GM19035 (cell line): ENCODE data around the gene LPCAT3.
"Not testable (repeated sequence)": the region's sequence is repeated elsewhere in the genome, so short reads cannot be mapped to it uniquely, and the experiment has no call there.

Experiments
- ATAC-seq: cut with Tn5 transposase; IDR thresholded peaks from one replicate; pipeline ENCODE4 v1.9.1; 2021; ENCODE audit not compliant: unreplicated experiment

The LPCAT3 gene

DNA sequence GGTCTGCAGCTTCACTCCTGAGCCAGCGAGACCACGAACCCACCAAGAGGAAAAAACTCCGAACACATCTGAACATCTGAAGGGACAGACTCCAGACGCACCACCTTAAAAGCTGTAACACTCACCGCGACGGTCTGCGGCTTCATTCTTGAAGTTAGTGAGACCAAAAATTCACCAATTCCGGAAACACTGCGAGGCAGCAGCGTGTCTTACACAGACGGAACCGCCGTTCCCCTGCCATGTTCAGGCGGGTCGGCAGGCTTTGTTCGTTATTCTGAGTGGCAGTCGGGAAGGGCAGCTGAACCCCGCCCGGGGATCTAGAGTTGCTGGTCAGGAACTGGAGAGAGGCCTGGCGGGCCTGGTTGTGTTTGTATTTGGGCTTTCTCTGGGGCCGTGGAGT, 20.3 kb upstream of the LPCAT3 start:
- no peak for ATAC-seq

DNA sequence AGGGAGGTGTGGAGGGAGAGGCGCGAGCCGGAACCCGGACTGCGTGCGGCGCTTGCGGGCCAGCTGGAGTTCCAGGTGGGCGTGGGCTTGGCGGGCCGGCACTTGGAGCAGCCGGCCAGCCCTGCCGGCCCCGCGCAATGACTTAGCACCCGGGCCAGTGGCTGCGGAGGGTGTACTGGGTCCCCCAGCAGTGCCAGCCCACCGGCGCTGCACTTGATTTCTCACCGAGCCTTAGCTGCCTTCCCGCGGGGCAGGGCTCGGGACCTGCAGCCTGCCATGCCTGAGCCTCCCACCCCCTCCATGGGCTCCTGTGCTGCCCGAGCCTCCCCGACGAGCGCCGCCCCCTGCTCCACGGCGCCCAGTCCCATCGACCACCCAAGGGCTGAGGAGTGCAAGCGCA, 19.1 kb upstream of the LPCAT3 start:
- not testable (repeated sequence) for ATAC-seq

DNA sequence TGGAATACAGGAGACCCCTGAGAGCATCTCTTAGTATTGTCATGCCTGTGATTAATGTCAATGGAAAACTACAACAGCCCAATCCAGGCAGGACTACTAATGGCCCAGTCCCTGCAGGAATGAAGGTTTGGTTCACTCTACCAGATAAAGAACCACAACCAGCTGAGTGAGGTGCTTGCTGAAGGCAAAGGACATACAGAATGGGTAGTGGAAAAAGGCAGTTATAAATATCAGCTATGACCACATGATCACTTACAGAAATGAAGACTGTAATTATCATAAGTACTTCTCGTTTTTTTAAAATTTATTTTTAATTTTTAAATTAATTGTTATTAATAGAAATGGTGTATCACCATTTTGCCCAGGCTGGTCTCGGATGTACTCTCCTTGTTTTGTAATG, 17.2 kb upstream of the LPCAT3 start:
- ATAC-seq, result no peak

DNA sequence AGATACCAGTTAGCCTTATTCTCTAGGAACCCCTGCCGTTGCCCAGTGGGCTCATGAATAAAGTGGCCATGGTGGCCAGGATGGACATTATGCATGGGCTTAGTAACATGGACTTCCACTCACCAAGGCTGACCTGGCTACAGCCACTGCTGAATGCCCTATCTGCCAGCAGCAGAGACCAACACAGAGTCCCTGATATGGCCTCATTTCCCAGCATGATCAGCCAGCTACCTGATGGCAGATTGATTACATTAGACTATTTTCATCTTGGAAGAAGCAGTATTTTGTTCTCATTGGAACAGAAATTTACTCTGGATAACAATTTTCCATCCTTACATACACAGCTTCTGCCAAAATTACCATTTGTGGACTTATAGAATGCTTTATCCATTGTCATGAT, 16.2 kb upstream of the LPCAT3 start:
- no peak for ATAC-seq

DNA sequence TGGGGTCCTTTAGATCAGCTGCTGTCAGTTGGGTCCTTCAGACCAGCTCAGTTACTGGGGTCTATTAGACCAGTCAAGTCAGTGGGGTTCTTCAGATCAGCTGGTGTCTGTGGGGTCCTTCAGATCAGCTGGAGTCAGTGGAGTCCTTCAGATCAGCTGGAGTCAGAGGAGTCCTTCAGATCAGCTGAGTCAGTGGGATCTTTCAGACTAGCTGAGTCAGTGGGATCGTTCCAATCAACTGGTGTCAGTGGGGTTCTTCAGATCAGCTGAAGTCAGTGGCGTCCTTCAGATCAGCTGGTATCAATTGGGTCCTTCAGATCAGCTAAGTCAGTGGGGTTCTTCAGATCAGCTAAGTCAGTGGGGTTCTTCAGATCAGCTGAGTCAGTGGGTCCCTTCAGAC, 14.7 kb upstream of the LPCAT3 start:
- no peak for ATAC-seq

DNA sequence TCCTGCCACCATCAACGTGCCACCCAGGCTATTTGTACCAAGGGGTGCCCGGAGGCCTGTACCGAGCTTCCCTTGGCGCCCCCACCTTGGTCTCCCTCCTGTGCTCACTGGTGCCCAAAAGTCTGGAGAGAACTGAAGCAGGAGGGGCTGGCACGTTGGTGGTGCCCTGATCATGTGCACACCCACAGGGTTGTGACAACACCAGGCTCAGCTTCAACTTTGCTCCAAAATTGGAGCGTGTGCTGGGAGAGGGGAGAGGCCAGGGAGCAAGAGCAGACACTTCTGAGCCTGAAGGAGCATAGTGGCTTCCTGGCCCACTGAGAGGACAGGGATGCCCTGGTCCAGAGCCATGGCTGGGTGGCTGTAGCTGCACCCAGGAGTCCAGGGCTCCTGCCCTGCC, 13.0 kb upstream of the LPCAT3 start:
- no peak for ATAC-seq

DNA sequence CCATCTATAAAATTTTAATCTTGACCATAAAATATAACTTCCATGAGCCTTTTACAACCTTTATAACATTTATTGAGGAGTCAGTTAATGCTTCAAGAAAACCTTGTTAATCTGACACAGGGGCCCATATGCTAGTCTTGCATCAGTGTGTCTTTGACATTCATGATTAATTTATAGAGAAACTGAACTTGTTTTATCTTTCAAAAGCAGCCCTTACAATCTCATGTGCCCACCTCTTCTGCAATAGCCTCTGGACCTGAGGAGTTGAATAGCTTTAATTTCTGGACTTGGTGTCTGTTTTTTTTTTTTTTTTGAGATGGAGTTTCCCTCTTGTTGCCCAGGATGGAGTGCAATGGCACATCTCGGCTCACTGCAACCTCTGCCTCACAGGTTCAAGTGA, 8.6 kb upstream of the LPCAT3 start:
- ATAC-seq, result no peak

DNA sequence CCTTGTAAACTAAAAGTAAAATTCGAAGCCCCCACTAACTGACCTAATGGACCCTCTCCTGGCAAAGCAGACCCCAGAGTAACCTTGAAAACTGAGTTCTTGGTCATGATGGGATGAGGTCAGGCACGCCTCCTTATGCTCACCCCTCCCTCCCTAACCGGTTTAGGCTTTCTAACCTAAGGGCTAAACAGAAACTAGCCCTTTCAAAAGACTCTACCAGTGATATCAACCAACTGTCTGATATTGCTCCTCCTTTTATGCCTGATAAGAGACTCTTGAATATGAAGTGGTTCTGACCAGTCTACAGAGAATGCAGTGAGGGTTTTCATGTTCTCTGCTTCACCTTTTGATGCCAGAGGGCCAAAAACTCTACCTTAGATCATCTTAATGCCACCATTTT, 4.8 kb upstream of the LPCAT3 start:
- ATAC-seq, result no peak

DNA sequence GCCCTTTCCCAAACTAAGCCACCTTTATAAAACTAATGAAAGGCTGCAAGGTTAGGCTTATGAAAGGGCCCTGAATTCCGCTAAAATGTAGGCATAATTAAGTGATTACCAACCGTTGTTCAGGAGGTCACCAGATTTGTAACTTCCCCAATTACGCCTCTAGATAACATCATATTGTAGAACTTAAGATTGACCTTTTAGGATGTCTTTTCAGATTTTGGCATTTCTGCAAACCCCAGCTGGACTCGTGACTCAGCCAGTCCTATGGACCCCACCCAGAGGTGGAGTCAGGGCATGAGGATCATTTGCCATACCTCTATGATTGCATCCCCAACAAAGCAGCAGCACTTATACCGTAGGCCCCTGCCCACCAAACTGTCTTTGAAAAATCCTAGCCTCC, 3.7 kb upstream of the LPCAT3 start:
- ATAC-seq, result no peak

DNA sequence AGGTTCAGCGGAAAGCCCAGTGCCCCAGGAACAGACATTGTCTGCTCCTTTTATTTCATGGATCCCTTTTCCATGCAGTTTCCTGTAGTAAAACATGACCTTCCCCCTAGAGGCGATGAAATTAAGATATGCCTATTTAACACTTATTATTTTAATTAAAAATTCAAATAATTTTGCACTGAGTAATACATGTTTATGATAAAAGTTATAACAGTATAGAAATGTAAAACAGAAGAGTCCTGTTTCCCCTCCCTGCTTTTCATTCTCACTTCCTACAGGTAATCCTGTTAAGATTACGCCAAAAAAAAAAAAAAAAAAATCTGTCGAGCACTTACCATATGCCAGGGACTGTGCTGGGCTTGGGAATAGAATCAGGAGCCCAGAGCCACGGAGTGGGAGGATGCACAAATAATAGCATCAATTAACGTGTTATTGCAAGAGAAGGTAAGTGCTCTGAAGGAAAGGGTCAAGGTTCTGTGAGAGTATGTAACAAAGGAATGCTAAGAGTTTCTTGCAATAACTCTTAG, 830 bp upstream of the LPCAT3 start:
- no peak for ATAC-seq

DNA sequence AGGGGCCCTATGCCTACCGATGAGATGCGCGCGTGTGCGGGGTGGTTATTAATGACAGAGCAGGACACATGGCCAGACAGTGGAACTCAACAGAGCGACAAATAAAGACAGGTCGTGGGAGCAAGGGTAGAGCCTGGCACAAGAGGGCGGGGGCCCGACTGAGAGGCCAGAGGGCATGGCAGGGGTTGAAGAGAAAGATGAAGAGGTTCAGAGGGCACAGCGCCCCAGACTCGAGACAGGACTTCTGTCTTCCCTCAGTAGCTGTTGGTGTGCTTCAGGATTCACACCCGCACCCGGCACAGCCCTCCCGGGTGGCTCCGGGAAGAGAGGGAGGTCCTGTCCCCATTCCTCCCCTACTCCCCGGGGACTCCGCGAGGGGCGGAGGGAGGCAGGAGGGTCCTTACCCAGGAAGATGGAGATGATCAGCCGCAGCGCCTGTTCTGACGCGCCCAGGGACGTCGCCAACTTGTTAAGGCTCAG, 366 bp downstream of the LPCAT3 start:
- peak; percentile 9 for ATAC-seq

DNA sequence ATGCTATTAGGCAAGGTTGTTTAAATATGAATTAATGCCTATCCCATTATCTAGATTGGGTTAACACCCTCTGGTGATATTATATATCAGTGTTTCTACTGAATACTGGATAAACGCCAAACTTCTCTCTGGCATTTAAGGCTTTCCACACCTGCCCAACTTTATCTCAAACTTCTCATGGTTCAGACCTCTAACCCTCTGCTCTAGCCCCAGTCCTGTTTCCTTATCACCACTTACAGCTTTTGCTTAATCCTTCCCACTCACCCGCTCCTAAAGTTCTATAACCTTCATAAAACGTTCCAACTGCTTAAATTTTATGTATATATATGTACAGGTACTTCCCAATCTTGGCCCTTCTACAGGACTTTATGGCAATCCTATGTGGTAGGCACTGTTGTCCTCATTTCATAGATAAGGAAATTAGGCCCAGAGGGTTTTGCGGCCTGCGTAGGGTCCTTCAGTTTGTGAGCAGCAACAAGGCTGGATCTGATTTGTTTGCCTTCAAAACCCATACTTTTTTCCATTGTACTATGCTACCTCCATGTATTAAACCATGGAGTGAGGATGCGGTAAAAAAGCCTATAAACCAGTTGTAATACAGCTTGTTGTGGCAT, 1.2 kb downstream of the LPCAT3 start:
- ATAC-seq, result no peak

DNA sequence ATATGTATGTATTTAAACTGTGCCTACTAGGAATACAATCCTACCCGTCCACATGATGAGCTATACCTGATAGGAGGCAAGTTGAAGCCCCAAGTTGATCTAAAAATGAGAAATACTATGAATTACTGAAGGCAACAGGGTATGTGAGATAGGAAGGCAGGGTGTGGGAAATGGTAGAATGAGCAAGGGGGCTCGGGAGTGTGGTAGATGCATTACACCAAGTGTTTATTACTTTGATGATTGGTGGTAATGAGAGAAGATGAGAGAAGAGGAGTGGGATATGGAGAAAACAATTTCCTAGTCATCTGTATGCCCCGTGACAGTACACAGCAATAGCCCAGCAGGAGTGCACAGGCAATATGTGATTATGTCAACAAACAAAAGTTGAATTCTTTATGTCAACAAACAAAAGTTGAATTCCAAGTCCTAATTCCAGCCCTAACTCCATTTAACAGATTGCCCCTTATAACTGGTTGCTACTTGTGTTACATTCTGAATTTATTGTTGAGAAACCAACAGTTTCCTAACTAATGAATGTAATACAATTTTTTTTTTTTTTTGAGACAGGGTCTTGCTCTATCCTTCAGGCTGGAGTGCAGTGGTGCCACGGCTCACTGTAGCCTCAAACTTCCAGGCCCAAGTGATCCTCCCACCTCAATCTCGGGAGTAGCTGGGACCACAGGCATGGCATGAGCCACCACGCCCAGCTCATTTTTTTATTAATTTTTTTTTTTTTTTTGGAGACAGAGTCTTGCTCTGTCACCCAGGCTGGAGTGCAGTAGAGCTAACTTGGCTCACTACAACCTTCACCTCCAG, 2.5 kb downstream of the LPCAT3 start:
- no peak for ATAC-seq

DNA sequence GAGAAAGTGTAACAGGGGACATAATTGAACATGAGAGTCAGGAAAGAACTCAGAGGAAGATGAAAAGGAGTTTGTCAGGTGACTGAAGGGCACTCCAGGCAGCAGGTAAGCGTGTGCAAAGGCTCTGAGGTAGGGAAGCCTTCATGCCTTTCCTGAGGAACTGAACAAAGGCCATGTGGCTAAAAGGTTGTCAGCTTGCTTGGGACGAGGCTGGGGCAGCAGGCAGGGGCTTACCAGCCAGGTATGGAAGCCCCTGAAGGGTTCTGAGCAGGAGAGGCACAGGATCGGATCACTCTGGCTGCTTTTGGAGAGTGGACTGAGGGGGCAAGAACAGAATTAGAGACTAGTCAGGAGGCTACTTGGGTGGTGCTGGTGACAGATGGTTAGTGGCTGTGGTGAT, 5.2 kb downstream of the LPCAT3 start:
- no peak for ATAC-seq

DNA sequence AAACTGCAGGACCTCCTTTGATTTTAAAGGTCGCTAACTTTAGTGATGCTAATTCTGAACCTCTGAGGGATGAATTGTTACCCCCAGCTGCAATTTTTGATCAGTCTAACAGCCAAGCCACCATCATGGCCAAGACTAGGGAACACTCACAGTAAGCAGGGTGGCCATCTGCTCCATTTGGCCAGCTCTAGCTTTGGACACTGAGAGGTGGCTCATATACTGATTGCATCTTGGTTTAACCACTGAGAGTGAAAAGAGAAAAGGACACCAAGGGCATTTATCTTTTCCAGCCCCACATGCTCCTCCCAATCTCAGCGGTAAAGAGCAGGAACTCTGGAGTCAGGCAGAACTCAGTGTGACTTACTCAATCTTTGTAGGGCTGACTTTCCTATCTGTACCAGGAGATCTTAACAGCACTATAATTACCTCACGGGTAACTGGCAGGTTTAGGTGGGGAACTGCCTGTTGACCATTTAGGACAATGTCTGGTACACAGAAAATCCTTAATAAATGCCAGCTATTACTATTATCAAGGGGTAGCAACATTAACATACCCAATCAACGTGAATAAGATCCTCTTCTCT, 6.2 kb downstream of the LPCAT3 start:
- ATAC-seq, result no peak

DNA sequence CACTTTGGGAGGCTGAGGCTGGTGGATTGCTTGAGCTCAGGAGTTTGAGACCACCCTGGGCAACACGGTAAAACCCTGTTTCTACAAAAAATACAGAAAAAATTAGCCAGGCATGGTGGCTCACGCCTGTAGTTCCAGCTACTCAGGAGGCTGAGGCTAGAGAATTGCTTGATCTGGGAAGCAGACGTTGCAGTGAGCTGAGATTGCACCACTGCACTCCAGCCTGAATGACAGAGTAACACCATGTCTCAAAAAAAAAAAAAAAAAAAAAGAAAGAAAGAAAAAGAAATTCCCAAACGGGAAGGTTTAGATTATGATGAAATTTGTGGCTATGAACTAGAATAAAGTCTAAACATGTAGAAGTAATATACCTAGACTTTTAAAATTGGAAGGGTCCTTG, 6.9 kb downstream of the LPCAT3 start:
- ATAC-seq, result not testable (repeated sequence)

DNA sequence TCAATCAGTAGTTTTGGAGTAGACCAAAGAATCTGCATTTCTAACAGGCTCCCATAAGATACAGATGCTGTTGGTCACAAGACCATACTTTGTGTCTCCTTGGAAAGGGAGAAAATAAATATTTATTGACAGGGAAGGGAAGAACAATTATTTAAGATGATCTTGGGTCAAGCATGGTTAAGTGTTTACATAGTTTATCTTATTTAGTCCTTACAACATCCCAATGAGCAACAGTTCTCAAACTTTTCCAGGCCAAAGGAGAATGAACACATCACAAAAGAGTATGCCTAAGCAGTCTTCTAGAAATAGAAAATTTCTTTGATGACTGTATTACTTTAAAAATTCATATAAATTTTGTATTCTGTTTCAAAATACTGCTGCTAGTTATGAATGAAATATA, 8.8 kb downstream of the LPCAT3 start:
- ATAC-seq, result no peak

DNA sequence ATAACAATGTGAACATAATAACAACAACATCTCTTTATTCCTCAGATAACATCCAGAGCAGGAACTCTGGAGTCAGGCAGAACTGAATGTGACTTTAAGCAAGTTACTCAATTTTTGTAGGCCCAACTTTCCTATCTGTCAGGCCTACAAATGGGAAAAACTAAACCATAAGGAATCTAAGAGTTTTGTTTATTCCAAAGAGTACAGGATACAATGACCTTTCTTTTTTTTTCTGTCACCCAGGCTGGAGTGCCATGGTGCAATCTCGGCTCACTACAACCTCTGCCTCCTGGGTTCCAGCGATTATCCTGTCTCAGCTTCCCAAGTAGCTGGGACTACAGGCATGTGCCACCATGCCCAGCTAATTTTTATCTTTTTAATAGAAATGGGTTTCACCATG, 9.4 kb downstream of the LPCAT3 start:
- ATAC-seq, result no peak

DNA sequence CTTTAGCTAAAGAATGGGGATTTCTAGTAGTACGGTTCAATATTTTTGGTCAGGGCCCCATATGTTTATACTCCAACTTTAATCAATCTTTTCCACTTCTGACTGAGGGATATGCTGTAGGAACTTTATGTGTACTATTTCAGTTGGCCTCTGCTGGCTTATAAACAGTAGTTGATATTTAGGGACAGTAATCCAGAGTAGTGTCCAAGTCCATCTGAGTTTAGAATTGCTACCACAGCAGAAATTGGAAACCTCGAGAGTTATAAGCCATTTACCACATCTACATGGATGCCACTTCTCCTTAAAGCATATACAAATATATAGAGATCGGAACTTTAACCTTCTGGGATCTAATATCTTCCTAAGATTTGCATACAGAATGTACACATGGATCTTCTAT, 11.6 kb downstream of the LPCAT3 start:
- ATAC-seq, result no peak

DNA sequence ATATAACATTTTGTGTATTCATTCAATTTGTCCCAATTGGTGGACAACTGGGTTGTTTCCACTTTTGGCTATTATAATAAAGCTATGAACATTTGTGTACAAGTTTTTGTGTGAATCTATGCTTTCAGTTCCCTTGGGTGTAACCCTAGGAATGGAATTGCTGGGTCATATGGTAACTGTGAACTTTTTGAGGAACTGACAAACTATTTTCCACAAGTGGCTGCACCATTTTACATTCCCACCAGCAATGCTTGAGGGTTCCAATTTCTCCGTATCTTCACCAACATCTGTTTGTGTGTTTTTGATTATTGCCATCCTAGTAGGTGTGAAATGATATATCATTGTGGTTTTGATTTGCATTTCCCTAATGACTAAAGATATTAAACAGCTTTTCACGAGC, 13.0 kb downstream of the LPCAT3 start:
- no peak for ATAC-seq

DNA sequence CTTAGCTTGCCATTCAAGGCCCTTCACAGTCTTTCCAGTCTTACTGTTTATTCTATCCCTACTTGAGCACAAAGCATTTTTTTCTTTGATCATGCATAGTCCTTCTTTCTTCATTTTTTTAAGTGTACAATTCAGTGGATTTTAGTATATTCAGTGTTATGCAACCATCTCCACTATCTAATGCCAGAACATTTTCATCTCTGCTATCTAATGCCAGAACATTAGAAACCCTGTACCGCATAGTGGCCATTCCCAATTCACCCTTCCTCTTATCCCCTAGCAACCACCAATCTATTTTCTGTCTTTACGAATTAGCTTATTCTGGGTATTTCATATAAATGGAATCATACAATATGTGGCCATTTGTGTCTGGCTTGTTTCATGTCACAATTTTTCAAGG, 13.4 kb downstream of the LPCAT3 start:
- ATAC-seq, result no peak

DNA sequence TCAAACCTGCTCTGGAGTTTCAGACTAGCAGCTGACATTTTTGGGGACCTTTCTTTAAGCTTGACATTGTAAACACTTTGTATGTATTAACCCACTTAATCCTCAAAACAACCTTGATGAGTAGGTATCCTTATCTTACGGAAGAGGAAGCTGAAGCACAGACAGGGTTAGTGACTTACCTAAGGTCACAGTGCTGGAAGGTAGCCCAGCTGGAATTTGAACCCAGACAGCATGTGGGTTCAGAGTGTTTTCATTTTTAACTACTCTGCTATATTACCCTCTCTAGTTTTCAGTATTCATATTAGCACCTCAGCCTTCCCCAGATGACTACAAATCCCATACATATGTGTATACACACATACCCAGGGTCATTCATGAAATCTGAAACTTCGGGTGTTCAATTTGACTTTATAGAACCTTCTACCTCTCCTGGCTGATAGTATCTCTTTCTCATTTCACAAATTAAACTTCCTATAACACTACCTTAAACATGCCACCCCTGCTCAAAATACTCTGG, 13.9 kb downstream of the LPCAT3 start:
- ATAC-seq, result no peak
